K562 (cell line): ENCODE results near the gene ECM1. TPM values are rescaled to one million over a fixed set of nuclear protein-coding genes. Genes with fewer than 3 reads are reported as not detected.

ENCODE experiments used
- ARID1B ChIP-seq: fragments of 450-650 bp; IDR thresholded peaks from 2 replicates; pipeline ENCODE4 v1.6.1; 2016; ENCODE audit warnings: antibody characterized with exemption, mild to moderate bottlenecking, inconsistent platforms
- CBFB ChIP-seq: sonication (generic); formaldehyde crosslinking; IDR thresholded peaks from 2 replicates; pipeline ENCODE4 v1.4.0; 2020; ENCODE audit warnings: mild to moderate bottlenecking, missing genetic modification reagents
- COPS2 ChIP-seq: fragments of 450-650 bp; conservative IDR thresholded peaks from 2 replicates; pipeline ENCODE4 v1.6.1; 2016; ENCODE audit warnings: mild to moderate bottlenecking, moderate library complexity
- CXXC5 ChIP-seq: fragments of 250-450 bp; sonication (Bioruptor Pico); IDR thresholded peaks from 2 replicates; pipeline ENCODE4 v1.8.0; 2022; ENCODE audit warnings: inconsistent platforms, mild to moderate bottlenecking, moderate library complexity
- EGR1 ChIP-seq: fragments of 450-650 bp; conservative IDR thresholded peaks from 2 replicates; pipeline ENCODE4 v1.6.1; 2017; ENCODE audit warnings: mild to moderate bottlenecking
- IRF1 ChIP-seq: sonication (generic); formaldehyde crosslinking; IDR thresholded peaks from 2 replicates; pipeline ENCODE4 v1.8.0; 2022; ENCODE audit warnings: missing genetic modification reagents, mild to moderate bottlenecking, borderline replicate concordance
- NBN ChIP-seq: fragments of 450-650 bp; IDR thresholded peaks from 2 replicates; pipeline ENCODE4 v1.6.1; 2016; ENCODE audit warnings: low read depth, mild to moderate bottlenecking
- NFE2L1 ChIP-seq: fragments of 450-650 bp; IDR thresholded peaks from 2 replicates; pipeline ENCODE4 v1.6.1; 2016; ENCODE audit warnings: missing genetic modification characterization, low read depth, mild to moderate bottlenecking, missing compliant biosample characterization, moderate library complexity, borderline replicate concordance
- POLR2H ChIP-seq: IDR thresholded peaks from 2 replicates; pipeline ENCODE4 v1.6.1; 2016; ENCODE audit warnings: missing genetic modification characterization, low read depth, mild to moderate bottlenecking, control low read depth, missing compliant biosample characterization, moderate library complexity
- YY1 ChIP-seq, 3 experiments: IDR thresholded peaks; 2 replicates each; pipeline ENCODE4 v1.6.1; 2011; ENCODE audit warnings: low read length in 2 of 3, mild to moderate bottlenecking in 2 of 3, moderate library complexity in 2 of 3, borderline replicate concordance in 1 of 3, control low read depth in 1 of 3, low read depth in 1 of 3; ENCODE audit not compliant: insufficient read depth in 3 of 3, insufficient replicate concordance in 2 of 3, control insufficient read depth in 1 of 3, insufficient read length in 1 of 3; ENCODE audit errors: extremely low read depth in 1 of 3
- ZBTB26 ChIP-seq: fragments of 450-650 bp; formaldehyde crosslinking; IDR thresholded peaks from 2 replicates; pipeline ENCODE4 v1.4.0; 2022; ENCODE audit warnings: missing genetic modification characterization
- ZNF318 ChIP-seq, 2 experiments: fragments of 450-650 bp; IDR thresholded peaks; 2 replicates each; pipeline ENCODE4 v1.6.1; 2016; ENCODE audit warnings: mild to moderate bottlenecking in 2 of 2, borderline replicate concordance in 1 of 2, low read depth in 1 of 2, moderate library complexity in 1 of 2
- ZNF696 ChIP-seq: fragments of 250-450 bp; sonication (Bioruptor Pico); conservative IDR thresholded peaks from 2 replicates; pipeline ENCODE4 v1.4.0; 2020; ENCODE audit warnings: mild to moderate bottlenecking, moderate library complexity
- polyA plus RNA-seq, 8 experiments: library from polyadenylated mRNA; depleted of rRNA in 4 of 8; stranded (reverse) in 5 of 8; unstranded in 3 of 8; fragments of >200 nt; fragmentation: Nextera tagmentation in 2 of 8; fragmentation: Illumina TruSeq in 1 of 8; extraction: Ambion mirVana in 2 of 8; extraction: Trizol in 1 of 8; gene quantifications; 2 replicates each; pipeline versions ENCODE4 v1.2.1 to v1.2.3, GENCODE V29; 2011 to 2014; ENCODE audit warnings: inconsistent platforms in 1 of 8, missing spikeins in 1 of 8
- total RNA-seq, 7 experiments: library from RNA; depleted of rRNA in 6 of 7; stranded (reverse); fragments of >200 nt in 6 of 7; fragmentation: Illumina TruSeq in 2 of 7; extraction: Trizol in 2 of 7; gene quantifications; 2 replicates each; pipeline versions ENCODE4 v1.2.1 to v1.2.3, GENCODE V29; 2011 to 2021; ENCODE audit warnings: low replicate concordance in 1 of 7
- TF ChIP-seq, protein P1 (sequence below): fragments of 450-650 bp; IDR thresholded peaks from 2 replicates; pipeline ENCODE4 v1.6.1; 2016; ENCODE audit warnings: antibody characterized with exemption

The ECM1 gene
- total and polyA plus RNA-seq, 9 of the 15 experiments (the other 6 are each of a cell fraction or from before 2014, with no cell fraction given) = 6.6 to 52.2 (median 12.8) TPM

DNA sequence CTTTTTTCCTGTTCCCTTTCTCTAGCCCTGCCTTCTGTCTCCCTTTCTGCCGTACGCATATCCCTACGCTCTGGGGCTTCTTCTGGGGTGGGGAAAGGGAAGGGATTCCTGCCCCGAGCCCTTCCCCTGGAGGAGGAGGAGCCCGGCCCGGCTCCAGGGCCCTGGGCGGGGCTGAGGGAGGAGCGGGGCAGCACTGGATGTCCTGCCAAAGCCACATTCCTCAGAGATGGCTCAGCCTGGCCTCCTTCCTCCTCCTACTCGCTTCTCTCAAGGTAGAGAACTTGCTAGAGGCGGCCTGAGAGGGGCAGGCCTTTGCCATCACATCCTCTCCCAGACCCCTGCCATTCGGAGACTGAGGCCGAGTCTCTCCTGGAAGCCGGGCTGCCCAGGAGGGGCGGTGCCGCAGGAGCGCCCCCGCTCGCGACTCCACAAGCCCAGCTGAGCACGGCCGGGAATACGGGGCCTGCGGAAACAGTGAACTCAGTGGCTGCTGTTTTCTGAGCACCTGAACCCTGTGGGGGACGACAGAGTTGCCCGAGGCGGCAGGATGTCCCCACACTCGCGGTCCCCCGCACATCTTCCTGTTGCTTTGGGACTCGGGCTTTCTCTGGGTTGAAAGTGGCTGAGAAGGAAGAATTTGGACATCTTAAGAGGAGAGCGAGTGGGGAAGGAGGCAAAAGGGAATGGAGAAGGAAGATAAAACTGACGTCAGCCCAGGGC, 53.5 kb downstream of the ECM1 start (continued):
- TF ChIP-seq ZNF318 (IDR thresholded peaks at IDR 0.05; ENCODE audit: borderline replicate concordance in 1 of 2, low read depth in 1 of 2) = no peak
- 0 out of 2 replicates have a peak, but pooled peaks have one; percentile 25 for TF ChIP-seq CXXC5 (CRISPR knock-in tag)
- peak; percentile 59; the same call in 1 of the 2 replicates for TF ChIP-seq POLR2H (tag)
- TF ChIP-seq, protein P1, sequence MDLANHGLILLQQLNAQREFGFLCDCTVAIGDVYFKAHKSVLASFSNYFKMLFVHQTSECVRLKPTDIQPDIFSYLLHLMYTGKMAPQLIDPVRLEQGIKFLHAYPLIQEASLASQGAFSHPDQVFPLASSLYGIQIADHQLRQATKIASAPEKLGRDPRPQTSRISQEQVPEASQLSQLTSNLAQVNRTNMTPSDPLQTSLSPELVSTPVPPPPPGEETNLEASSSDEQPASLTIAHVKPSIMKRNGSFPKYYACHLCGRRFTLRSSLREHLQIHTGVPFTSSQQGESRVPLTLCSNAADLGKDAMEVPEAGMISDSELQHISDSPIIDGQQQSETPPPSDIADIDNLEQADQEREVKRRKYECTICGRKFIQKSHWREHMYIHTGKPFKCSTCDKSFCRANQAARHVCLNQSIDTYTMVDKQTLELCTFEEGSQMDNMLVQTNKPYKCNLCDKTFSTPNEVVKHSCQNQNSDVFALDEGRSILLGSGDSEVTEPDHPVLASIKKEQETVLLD = 0 out of 2 replicates have a peak, but pooled peaks have one; percentile 28
- TF ChIP-seq ZNF696 = no peak
- no peak for TF ChIP-seq CBFB (CRISPR knock-in tag)
- no peak for TF ChIP-seq COPS2
- TF ChIP-seq ZBTB26 (CRISPR knock-in tag) = no peak
- TF ChIP-seq YY1 (IDR thresholded peaks at IDR 0.05; ENCODE audit: borderline replicate concordance in 1 of 3, control insufficient read depth in 1 of 3, extremely low read depth in 1 of 3, insufficient read depth in 3 of 3, insufficient read length in 1 of 3, insufficient replicate concordance in 2 of 3, low read depth in 1 of 3, low read length in 2 of 3) = peak in 1 of 3 experiments; percentile 5
- TF ChIP-seq EGR1 = peak; percentile 56; the same call in 1 of the 2 replicates
- no peak for TF ChIP-seq IRF1
- peak; percentile 55 for TF ChIP-seq ARID1B
- TF ChIP-seq NFE2L1 (tag) = no peak
- TF ChIP-seq NBN = no peak; the same call in 1 of the 2 replicates
